Mesothelial cell of epicardium (in vitro differentiated cells): ENCODE data around the gene USP19. TPM values are rescaled to one million over a fixed set of nuclear protein-coding genes. Genes with fewer than 3 reads are reported as not detected.

Experiments
- DNase-seq, 2 experiments: peaks; one replicate each; pipeline ENCODE4 v3.0.0; 2021; ENCODE audit warnings: low spot score in 2 of 2; ENCODE audit not compliant: unreplicated experiment in 2 of 2
- H3K27ac Mint-ChIP-seq: 2 replicates; pipeline ENCODE4 v1.8.0; 2021; ENCODE audit warnings: mixed read lengths
- H3K27me3 Mint-ChIP-seq: 2 replicates; pipeline ENCODE4 v1.8.0; 2021; ENCODE audit warnings: low read depth, mixed read lengths
- H3K36me3 Mint-ChIP-seq: 2 replicates; pipeline ENCODE4 v1.8.0; 2021; ENCODE audit warnings: mixed read lengths
- H3K4me1 Mint-ChIP-seq: 2 replicates; pipeline ENCODE4 v1.8.0; 2021; ENCODE audit warnings: mixed read lengths
- H3K4me3 Mint-ChIP-seq: 2 replicates; pipeline ENCODE4 v1.8.0; 2021; ENCODE audit warnings: mild to moderate bottlenecking, moderate library complexity, mixed read lengths
- H3K9me3 Mint-ChIP-seq: 2 replicates; pipeline ENCODE4 v1.8.0; 2021; ENCODE audit warnings: mixed read lengths
- CTCF ChIP-seq: fragments of 200-600 bp; sonication (generic); IDR thresholded peaks from one replicate; pipeline ENCODE4 v1.5.0; 2021; ENCODE audit warnings: antibody characterized with exemption; ENCODE audit not compliant: unreplicated experiment
- total RNA-seq: library from RNA; stranded (reverse); gene quantifications from 3 replicates; pipeline ENCODE4 v1.2.1, GENCODE V29; 2021

Gene USP19
- total RNA-seq: 76.2 to 79.7 TPM (median 76.6 TPM) in 3 replicates

- Mint-ChIP-seq H3K27ac (peak within 1 kb of the TSS; percentile 97), H3K4me3 (peak within 1 kb of the TSS; percentile 85), H3K4me1 (peaks cover 11% of the 10 kb centered on the region), H3K36me3 (peaks cover 19% of the 10 kb centered on the region), H3K9me3 (no peaks in the 10 kb centered on the region), H3K27me3 (no peaks in the 10 kb centered on the region)
- peak; percentile 83 to 89 for DNase-seq
- TF ChIP-seq CTCF: no peak
Measured at GRCh38 chr3:49120438-49121131, at the start of gene USP19. USP19 (minus strand) TSS chr3:49120823; CDS start chr3:49119145, 1,678 bp downstream.

GRCh38 chr3:49166752-49167556 lies 46.3 kb upstream of the USP19 start:
- no peak for TF ChIP-seq CTCF
- peaks cover 8% of the 10 kb centered on the region for H3K36me3 Mint-ChIP-seq
- H3K27ac Mint-ChIP-seq: peak overlapping the region; percentile 90
- no peak for DNase-seq
- H3K9me3 Mint-ChIP-seq: no peaks in the 10 kb centered on the region
- H3K4me3 Mint-ChIP-seq: peak overlapping the region; percentile 82
- peaks cover 24% of the 10 kb centered on the region for H3K4me1 Mint-ChIP-seq
- H3K27me3 Mint-ChIP-seq: peaks cover 6% of the 10 kb centered on the region

- peak within 1 kb of the TSS; percentile 95 for H3K27ac Mint-ChIP-seq
- peak in 1 of 2 experiments; percentile 64 for DNase-seq
- TF ChIP-seq CTCF: no peak
- H3K4me1 Mint-ChIP-seq: peaks cover 22% of the 10 kb centered on the region
- H3K4me3 Mint-ChIP-seq: peak within 1 kb of the TSS; percentile 93
- H3K36me3 Mint-ChIP-seq: peaks cover 8% of the 10 kb centered on the region
- no peaks in the 10 kb centered on the region for H3K9me3 Mint-ChIP-seq
- peaks cover 6% of the 10 kb centered on the region for H3K27me3 Mint-ChIP-seq
Measured at GRCh38 chr3:49165771-49166751, 45.4 kb upstream of the USP19 start, which contains the start of gene CCDC71. CCDC71 (minus strand) TSS chr3:49166331; CDS start chr3:49164208, 2,123 bp downstream.

- H3K36me3 Mint-ChIP-seq: peaks cover 10% of the 10 kb centered on the region
- H3K27me3 Mint-ChIP-seq: peaks cover 6% of the 10 kb centered on the region
- DNase-seq: no peak
- peaks cover 15% of the 10 kb centered on the region for H3K4me1 Mint-ChIP-seq
- no peaks in the 10 kb centered on the region for H3K9me3 Mint-ChIP-seq
- H3K4me3 Mint-ChIP-seq: peak overlapping the region; percentile 93
- no peak for TF ChIP-seq CTCF
- peak overlapping the region; percentile 95 for H3K27ac Mint-ChIP-seq
Measured at GRCh38 chr3:49164983-49165720, 44.5 kb upstream of the USP19 start.
